ENCODE measurements around the gene EMID1.
"Not testable (repeated sequence)": the region's sequence is repeated elsewhere in the genome, so short reads cannot be mapped to it uniquely, and the experiment has no call there.

Gene EMID1

DNA sequence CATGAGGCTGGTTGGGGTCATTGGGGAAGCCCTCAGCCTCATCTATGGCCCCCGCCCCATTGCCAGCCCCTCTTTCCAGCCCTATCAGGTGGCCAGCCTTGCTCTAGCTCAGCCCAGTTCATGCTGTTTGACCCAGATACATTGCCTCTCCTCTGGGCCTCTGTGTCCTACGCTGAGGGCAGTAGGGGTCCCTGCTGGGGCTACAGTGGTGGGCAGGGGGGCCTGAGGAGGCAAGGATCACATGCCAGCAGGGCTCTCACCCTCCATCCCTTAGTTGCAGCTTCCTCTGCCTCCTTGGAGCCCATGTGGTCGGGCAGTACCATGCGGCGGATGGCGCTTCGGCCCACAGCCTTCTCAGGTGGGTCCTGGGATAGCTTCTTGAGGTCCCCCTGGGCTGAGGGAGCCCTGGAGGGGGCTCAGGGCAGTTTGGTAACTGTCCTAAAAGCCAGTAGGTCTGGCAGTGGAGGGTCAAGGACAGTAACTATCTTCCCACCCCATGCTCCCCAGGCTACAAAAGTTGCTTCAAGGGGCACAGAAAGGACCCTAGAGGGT, 19.2 kb downstream of the EMID1 start:
- in situ Hi-C loops (cut with MboI; ENCODE audit: low pct_unique_long_range_greater_than_20kb, low sequenced_read_pairs): no loop called here
- no peak for DNase-seq

DNA sequence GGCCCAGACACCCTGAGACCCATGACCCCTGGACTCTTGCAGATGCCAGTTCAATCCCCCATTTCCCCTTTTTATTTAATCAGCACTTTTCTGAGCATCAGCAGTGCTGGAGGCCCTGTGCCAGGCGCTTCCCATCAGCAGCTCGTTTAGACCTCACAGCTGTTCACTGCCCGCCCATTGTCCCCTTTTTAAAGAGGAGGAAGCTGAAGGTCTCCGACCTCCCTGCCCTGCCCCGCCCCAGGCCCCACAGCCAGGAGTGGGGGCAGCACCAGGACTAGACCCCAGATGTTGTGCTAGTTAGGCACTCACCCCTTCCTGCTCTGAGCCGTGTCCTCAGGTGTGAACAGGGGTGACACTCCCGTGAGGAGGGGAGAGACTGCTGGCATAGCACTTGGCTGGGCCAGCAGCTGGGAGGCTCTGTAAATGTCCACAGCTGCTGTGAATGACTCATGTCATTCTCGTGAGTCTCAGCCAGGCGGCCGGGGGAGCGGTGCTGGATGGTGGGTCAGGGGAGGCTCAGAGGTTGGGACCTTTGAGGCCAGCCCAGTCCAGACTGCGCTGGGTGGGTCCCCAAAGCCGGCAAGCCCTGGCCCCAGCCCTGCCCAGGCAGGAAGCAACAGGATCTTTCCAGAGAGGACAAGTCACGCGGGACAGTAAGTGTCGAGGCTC, 19.9 kb downstream of the EMID1 start:
- in situ Hi-C loops (cut with MboI; ENCODE audit: low pct_unique_long_range_greater_than_20kb, low sequenced_read_pairs): no loop called here
- DNase-seq: no peak

DNA sequence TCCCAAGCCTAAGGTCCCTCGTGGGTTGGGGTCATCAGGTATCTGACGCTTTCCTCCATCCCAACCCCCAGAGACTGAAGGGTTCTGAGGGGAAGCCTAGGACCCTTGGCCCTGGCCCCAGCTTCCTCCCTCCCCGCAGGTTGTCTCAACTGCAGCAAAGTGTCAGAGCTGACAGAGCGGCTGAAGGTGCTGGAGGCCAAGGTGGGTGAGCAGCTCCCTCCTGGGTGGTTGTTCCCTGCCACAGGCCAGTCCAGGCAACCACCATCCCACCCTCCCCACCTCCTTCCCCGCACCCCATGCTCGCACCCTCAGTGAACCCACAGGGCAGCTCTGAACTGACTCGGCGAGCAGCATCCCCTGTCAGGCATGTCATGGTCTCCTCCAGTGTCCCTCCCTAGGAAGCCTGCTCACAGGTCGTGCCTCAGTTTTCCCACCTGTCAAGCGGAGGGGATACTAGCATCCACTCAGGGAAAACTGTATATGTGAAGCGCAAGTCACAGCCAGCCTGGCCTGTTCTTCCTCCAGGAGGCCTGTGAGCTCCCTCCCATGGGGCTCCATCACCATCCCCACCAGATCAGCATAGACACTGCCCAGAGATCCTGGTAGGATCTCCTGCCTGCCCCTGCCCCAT, 20.8 kb downstream of the EMID1 start:
- DNase-seq: no peak
- in situ Hi-C loops (cut with MboI; ENCODE audit: low pct_unique_long_range_greater_than_20kb, low sequenced_read_pairs): no loop called here

DNA sequence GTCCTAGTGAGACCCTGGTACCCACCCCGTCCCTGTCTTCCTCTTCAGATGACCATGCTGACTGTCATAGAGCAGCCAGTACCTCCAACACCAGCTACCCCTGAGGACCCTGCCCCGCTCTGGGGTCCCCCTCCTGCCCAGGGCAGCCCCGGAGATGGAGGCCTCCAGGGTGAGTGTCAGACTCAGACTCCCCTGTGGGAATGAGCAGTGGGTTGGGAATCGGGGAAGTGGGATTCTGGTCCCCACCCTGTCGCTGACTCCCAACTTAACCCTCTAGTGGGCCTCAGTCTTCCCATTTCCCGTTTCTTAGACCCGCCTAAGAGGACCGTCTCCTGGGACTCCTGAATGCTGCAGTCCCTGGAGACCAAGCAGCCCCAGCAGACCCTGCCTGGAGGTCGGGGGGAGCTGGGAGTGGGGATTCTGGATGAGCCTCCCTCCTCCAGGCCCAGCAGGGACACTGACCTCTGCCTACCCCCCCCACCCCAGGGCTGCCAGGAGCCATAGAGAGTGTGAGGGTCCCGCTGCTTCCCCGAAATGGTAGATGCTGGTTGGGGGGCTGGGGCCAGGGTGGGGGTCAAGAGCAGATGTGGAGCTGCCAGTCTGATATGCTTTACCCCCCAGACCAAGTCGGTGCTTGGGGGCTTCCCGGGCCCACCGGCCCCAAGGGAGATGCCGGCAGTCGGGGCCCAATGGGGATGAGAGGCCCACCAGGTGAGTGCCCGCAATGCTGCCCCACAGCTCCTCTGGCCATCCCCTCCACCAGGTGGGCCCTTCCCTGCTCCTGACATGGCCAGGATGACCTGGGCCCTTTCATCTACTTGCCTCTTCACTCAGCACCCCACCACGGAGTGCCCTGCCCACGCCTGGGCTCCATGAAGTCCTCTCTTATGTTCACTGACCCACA, 25.5 kb downstream of the EMID1 start:
- no peak for DNase-seq
- in situ Hi-C loops (cut with MboI; ENCODE audit: low pct_unique_long_range_greater_than_20kb, low sequenced_read_pairs): no loop called here

DNA sequence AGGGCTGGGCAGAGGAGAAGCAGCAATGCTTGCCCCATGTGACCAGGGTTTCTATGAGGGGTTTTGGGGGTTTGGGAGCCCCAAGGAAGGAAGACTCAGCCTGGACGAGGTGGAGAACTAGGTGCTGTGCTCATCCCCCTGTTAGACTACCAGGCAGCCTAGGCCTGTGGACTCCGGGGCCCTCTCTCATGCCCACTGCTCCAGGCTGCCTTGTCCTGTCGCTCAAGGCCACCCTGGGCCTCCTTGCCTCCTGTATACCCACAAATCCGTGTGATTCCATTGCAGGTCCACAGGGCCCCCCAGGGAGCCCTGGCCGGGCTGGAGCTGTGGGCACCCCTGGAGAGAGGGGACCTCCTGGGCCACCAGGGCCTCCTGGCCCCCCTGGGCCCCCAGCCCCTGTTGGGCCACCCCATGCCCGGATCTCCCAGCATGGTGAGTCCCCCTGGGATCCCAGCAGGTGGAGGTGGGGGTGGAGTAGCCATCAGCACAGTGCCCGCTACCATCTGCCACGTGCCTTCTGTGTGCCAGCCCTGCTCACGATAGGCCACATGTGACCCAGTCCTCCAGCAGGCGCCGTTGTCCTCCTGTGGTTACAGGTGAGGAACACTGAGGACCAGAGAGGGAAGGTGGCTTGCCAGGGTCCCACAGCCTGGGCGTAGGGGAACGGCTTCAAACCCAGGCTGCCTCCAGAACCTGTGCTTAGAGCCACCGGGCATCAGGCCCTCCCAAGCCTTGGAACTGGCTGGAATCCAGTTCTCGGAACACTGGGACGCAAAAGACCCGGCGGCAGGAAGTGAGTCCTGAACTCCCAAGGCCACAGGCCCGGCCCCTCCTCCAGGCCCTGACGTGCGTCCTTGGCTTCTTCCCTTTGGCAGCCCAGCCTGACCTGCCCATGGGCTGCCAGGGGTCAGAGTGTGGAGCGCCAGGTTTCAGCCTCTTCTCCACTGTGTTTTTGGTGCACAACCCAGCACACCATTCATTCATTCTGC, 26.6 kb downstream of the EMID1 start:
- DNase-seq: no peak
- in situ Hi-C loops (cut with MboI; ENCODE audit: low pct_unique_long_range_greater_than_20kb, low sequenced_read_pairs): no loop called here

DNA sequence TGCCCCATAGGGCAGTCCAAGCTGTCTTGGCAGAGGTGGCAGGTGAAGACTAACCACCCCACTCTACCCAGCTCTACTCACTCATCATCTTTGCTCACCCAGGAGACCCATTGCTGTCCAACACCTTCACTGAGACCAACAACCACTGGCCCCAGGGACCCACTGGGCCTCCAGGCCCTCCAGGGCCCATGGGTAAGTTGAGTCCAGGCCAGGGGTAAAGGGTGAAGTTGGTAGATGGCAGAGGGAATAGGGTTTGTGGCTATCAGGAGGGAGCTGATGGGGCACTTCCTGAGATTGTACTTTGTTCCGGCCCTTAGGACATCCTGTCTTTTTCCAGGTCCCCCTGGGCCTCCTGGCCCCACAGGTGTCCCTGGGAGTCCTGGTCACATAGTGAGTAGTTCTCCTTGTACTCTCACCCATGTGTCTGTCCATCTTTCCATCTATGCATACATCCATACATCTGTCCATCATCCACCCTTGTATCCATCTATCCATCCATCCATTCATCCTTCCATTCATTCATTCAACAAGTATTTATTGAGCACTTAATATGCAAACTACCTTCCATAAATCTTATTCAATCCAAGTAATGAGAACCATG, 27.7 kb downstream of the EMID1 start:
- DNase-seq: no peak
- in situ Hi-C loops (cut with MboI; ENCODE audit: low pct_unique_long_range_greater_than_20kb, low sequenced_read_pairs): no loop called here

DNA sequence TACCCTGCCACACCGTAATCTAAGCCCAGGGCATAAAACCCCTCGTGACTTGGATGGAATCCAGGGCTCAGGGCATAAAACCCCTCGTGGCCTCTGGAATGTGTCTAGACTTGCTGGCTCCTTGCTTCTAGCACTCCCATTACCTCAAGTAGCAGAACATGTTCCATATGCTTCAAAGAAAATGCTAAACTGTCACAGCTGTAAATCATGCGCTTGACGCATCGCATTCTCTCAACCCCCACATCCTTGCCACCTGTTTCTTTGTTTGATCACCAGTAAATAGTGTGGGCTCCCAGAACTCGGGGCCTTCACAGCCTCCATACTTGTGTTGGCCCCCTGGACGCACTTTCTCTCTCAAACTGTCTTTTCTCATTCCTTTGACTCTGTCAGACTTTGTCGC, 34.8 kb downstream of the EMID1 start:
- in situ Hi-C loops (cut with MboI; ENCODE audit: low pct_unique_long_range_greater_than_20kb, low sequenced_read_pairs); DNase-seq: not testable (repeated sequence)

DNA sequence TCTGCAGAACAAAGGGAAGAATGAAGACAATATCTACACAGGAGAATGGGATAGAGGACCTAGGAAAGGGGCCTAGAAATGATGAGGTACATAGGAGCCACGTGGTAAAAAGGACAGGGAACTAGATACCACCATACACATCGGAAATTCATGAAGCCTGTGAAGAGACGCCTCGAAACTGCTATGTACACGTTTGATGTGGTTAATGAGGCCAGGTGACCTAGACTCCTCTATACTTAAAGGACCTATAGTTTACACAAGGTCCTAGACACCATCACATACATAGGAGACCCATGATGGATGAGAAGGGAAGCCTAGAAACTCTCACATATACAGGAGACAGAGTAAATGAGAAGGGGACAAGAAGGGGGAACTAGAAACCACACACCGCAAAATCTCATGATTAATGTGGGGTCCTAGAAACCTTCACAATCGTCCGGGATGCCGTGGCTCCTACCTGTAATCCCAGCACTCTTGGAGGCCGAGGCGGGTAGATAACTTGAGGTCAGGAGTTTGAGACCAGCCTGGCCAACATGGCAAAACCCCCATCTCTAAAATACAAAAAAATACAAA, 38.3 kb downstream of the EMID1 start:
- in situ Hi-C loops (cut with MboI; ENCODE audit: low pct_unique_long_range_greater_than_20kb, low sequenced_read_pairs): no loop called here
- no peak for DNase-seq

DNA sequence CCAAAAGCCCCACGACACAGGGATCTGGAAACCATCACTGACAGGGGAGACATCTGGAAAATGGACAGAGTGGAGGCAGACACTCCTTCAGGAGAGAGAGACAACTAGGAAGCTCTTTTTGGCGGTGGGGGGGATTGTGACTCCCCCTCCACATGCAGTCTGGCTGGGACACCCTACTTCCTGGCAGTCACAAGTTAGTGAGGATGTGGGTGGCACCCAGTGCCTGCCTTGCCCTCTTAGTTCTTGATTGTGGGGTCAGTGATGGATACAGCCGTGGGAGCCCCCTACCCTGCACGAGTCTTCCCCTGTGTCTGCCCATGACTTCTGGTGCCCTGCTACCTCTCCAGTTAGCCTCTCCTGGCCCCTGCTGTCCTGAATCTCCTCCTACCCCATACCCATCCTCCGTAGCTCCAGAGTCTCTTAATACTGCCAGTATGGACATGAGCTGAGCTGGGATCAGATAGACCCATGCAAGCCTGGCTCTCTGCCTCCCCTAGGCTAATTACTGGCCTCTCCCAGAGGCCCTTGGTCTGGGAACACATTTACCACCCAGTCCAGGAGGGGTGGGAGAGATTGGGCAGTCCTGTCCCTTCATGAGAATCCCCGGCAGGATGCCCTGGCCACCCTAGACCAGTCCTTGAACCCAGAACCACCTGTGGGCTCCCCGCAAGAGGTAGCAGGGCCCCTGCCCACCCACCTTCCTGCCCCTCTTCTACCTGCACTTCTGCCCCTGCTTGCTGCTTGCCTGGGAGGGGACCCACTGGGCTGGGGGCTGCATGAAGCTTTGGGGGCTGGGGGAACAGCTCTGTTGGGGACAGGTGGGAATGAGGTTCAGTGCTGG, 39.3 kb downstream of the EMID1 start:
- DNase-seq: no peak
- in situ Hi-C loops (cut with MboI; ENCODE audit: low pct_unique_long_range_greater_than_20kb, low sequenced_read_pairs): no loop called here

DNA sequence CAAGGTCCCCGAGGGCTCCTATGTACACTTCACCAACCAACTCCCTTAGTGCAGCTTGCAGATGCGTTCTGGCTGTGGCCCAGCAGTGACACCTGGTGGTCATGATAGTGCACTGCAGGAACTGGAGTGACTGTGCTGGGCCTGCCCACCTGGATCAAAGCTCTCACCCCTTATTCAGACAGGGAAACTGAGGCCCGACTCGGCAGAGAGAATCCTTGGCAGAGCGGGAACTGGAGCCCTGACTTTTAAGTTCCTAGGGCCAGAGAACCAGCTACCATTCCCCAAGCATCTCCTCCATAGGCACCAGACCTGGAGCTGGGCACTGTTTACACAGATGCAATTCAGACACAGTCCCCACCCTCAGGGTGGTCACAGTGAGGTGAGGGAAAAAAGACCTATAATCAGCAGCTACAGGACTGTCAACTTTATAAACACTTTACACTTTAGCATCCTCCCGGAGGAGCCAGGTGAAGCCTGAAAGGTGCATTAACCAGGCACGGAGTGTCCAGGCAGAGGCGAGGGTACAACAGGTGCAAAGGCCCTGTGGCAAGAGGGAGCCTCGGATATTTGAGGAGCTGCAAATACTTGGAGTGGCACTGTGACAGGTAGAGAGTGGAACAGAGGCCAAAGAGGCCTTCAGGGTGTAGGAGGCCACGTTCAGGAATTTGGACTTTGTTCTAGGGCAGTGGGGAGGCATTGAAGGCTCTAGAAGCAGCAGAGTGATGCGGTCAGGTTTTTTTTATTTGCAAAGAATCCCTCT, 40.1 kb downstream of the EMID1 start:
- in situ Hi-C loops (cut with MboI; ENCODE audit: low pct_unique_long_range_greater_than_20kb, low sequenced_read_pairs): no loop called here
- peak; percentile 67 for DNase-seq

DNA sequence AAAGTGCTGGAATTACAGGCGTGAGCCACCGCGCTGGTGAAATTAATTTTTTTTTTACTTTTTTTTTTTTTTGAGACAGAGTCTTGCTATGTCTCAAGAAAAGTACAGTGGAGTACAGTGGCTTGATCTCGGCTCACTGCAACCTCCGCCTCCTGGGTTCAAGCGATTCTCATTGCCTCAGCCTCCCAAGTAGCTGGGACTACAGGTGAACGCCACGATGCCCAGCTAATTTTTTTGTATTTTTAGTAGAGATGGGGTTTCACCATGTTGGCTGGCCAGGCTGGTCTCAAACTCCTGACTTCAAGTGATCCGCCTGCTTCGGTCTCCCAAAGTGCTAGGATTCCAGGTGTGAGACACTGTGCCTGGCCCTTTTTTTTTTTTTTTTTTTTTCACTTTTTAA, 42.2 kb downstream of the EMID1 start:
- DNase-seq; in situ Hi-C loops (cut with MboI; ENCODE audit: low pct_unique_long_range_greater_than_20kb, low sequenced_read_pairs): not testable (repeated sequence)

DNA sequence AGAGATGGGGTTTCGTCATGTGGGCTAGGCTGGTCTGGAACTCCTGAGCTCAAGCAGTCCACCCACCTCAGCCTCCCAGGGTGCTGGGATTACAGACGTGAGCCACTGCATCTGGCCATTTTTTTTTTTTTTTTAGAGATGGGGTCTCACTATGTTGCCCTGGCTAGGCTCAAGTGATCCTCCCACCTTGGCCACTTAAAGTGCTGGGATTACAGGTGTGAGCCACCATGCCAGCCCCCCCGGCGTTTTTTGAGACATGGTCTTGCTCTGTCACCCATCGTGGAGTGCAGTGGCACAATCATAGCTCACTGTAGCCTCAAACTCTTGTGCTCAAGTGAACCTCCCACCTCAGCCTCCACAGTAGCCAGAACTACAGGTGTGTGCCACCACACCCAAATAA, 45.6 kb downstream of the EMID1 start:
- DNase-seq: no peak
- in situ Hi-C loops (cut with MboI; ENCODE audit: low pct_unique_long_range_greater_than_20kb, low sequenced_read_pairs): no loop called here

DNA sequence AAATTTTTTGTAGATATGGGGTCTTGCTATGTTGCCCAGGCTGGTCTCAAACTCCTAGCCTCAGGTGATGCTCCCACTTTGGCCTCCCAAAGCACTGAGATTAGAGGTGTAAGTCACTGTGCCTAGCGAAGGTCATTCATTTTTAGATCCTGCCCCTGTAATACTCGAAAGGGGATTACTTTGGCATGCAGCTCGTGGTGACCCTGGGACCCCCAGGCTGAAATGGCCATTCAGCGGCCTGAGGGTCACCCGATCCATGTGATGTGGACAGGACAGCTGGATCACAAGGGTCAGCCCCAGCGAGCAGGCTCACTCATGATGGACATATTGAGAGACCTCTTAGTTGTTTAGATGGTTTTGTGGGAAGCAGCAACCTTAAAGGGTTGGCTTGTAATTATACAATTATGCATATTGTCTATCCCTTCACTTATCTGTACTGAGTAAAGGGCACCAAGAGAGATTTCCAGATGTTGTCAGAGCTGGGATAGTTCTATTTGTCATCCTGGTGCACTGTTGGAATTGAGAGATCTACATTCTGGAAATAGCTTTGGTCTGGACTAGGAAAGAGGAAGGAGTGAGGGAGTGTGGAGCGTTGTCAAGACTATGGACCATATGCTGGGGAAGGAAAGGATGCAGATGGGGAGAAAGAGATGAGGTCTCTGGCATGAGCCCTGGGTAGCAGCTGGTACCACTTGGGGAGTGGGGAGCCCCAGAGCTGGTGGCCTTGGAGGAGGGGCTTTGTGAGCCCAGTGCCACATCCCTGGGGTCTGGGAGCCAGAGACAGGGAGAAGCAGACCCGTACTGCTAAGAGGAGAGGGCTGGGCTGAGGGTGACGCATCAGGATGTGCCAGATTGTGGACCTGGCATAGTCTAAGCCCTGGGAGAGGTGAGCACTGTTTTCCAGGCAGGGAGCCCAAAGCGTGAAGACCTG, 46.5 kb downstream of the EMID1 start:
- in situ Hi-C loops (cut with MboI; ENCODE audit: low pct_unique_long_range_greater_than_20kb, low sequenced_read_pairs): no loop called here
- DNase-seq: no peak

DNA sequence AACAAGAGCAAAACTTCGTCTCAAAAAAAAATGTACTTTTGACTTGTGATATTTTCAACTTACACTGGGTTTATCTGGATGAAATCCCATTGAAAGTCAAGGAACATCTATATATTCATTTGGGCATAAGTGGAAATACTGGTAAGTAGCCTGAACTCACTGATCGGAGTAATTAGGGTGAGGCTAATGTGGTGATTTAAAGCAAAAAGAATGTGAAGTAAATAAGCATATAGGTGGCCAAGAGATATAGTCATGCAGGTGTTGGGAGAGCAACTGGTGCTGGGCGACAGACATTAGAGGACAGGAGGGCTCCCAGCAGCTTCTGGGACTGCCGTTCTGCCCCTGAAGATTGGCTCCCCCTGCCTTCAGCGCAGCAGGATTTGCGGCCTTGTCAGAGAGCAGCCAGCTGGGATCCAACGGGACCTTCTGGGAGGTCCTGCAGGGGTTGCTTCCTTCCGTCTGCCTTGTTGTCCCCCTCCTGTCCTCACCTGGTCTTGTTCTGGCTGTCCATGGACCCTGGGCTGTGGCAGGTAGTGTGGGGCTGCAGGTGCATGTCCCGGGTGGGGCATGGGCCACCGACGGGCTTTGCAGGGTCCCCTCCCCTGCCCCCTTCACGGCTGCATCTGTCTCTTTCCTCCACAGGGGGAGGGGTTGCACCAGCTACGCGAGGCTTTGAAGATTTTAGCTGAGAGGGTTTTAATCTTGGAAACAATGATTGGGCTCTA, 48.0 kb downstream of the EMID1 start:
- DNase-seq: no peak
- in situ Hi-C loops (cut with MboI; ENCODE audit: low pct_unique_long_range_greater_than_20kb, low sequenced_read_pairs): no loop called here

DNA sequence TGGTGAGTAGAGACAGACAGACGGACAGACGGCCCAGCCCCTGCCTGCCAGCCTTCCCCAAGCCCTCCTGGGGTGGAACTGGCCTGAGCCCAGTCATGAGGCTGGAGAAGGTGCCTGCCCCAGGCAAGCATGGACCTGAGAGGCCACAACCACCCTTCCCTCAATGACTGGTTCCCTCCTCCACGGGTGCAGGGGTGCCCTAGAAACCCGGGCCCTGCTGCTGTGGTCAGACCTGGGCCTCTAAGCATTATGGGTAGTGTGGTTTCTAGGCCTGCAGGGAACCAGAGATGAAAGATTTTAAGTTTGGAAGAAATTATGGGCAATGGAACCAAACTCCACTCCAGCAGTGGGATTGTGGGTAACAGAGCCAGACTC, 48.6 kb downstream of the EMID1 start:
- in situ Hi-C loops (cut with MboI; ENCODE audit: low pct_unique_long_range_greater_than_20kb, low sequenced_read_pairs): no loop called here

More for the DNA sequence above, 48.6 kb downstream of the EMID1 start:
- no peak for DNase-seq

All from KBM-7 (cell line).